ENCODE data around the gene TRMT61A. TPM values are rescaled to one million over a fixed set of nuclear protein-coding genes. Genes with fewer than 3 reads are reported as not detected.
A peak's percentile ranks its signal among the peaks of the same experiment; 100 is the strongest.

Gene TRMT61A
- total and polyA plus RNA-seq, 2 of the 4 experiments (the other 2 are of a cell fraction): 5.7 to 16.2 TPM

DNA sequence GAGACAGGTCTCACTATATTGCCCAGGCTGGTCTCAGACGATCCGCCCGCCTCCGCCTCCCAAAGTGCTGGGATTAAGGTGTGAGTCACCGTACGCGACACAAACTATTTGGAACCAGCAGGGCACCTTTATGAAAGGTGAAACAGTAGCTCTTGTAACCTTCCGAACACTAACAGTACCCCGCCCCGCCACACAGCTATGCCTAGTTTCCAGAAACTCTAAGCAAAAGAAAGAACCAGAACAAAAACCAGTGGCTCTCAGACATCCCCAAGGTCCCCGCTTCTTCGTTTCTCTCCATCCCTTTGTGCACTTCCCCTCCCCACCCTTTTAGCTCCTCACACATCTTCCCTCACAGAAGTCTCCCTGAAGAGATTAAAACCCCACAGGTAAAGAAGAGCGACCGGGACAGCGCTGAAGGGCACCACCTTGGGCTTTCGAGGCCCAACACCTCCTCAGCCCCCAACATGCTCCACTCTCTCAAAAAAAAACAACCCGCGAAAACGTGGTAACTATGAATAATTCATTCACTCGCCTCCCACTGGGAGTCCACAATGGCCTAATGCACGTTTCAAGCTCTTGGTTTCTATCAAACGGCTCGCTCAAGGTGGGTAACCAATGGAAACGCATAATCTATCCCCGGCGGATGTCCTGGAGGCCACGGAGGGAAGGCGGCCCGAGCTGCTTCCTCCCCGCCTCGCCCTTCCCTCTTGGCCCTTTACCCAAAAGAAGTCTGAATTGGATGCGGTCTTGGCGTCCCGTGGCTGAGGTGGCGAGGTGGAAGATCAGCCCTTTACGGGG lies 32.6 kb downstream of the TRMT61A start:
- peaks cover 22 to 66% of the 10 kb centered on the region in 2 experiments for H3K79me1 ChIP-seq (ENCODE audit: low read depth in 1 of 2, low read length in 2 of 2)
- H4K5ac ChIP-seq (ENCODE audit: low read depth, low read length): no peak overlapping the region; the same call in 1 of the 2 replicates
- peak overlapping the region; percentile 80 for H3K4ac ChIP-seq (ENCODE audit: low read depth, low read length)
- no TSS peak for BruUV-seq (replicated peaks)
- H3K27me3 ChIP-seq (ENCODE audit: control insufficient read depth, insufficient read depth, low read length): no peaks in the 10 kb centered on the region
- no peak overlapping the region for H2BK15ac ChIP-seq (ENCODE audit: low read depth, low read length)
- dilution Hi-C loops (cut with HindIII; ENCODE audit: low sequenced_read_pairs, unreplicated experiment) (no loop called here), in situ Hi-C loops (cut with MboI; ENCODE audit: low sequenced_read_pairs) (no loop called here), intact Hi-C loops (cut with micrococcal nuclease) (loop anchor here (2.0 kb wide), 1 partner anchor 33 kb away; no protein-coding TSS in a partner anchor)
- peaks cover 18% of the 10 kb centered on the region for H3K4me1 ChIP-seq (ENCODE audit: control insufficient read depth, insufficient read depth, low read length)
- H3K18ac ChIP-seq (ENCODE audit: low read depth, low read length): no peak overlapping the region
- ATAC-seq (ENCODE audit: low read depth): peak; percentile 10
- 5% methylated on average over 16 of the region's 36 CpGs; no CpG with 5 or more reads in 1 of the 2 experiments for WGBS, 2 experiments (ENCODE audit: extremely low coverage in 2 of 2, insufficient read length in 1 of 2)
- peak overlapping the region; percentile 46 to 76; a peak in 2 of 4 replicates for H4K8ac ChIP-seq (ENCODE audit: low read depth in 2 of 2, low read length in 2 of 2)
- peak overlapping the region; percentile 80 for H2AK9ac ChIP-seq (replicated peaks; ENCODE audit: low read depth, low read length, poor library complexity)
- peak overlapping the region; percentile 81 for H3K27ac ChIP-seq (ENCODE audit: insufficient read depth, low read length)
- H3K23ac ChIP-seq (ENCODE audit: low read depth, low read length): peak overlapping the region; percentile 56
- peak overlapping the region; percentile 57 for H3K56ac ChIP-seq (ENCODE audit: extremely low read depth, insufficient read depth, low read length)
- peak overlapping the region; percentile 63; the same call in 1 of the 2 replicates for H4K91ac ChIP-seq (ENCODE audit: insufficient read depth, low read depth, low read length)
- ChIA-PET CTCF (no interaction called here), POLR2A (ENCODE audit: unreplicated experiment) (no interaction called here)
- no peaks in the 10 kb centered on the region for H3K9me3 ChIP-seq (ENCODE audit: control insufficient read depth, insufficient read depth, low read length)
- no peak overlapping the region for H2BK20ac ChIP-seq (ENCODE audit: low read depth, low read length)
- H3K14ac ChIP-seq (replicated peaks; ENCODE audit: low read depth, low read length): peak overlapping the region; percentile 69
- peak overlapping the region; percentile 95 for H2AFZ ChIP-seq (replicated peaks; ENCODE audit: low read length, poor library complexity)
- peaks cover 56% of the 10 kb centered on the region for H4K20me1 ChIP-seq (ENCODE audit: insufficient read depth, low read length)
- H3K9ac ChIP-seq (ENCODE audit: low read depth, low read length): peak overlapping the region; percentile 85
- H2BK5ac ChIP-seq (ENCODE audit: low read depth, low read length, poor library complexity, severe bottlenecking): peak overlapping the region; percentile 89
- peaks cover 15% of the 10 kb centered on the region for H3K36me3 ChIP-seq (ENCODE audit: control insufficient read depth, insufficient read depth, low read length)
- peak overlapping the region; percentile 85 for H3K4me3 ChIP-seq (ENCODE audit: insufficient read depth, low read depth, low read length)
- peak; percentile 46; the same call in 1 of the 2 replicates for TF ChIP-seq BHLHE40 (IDR thresholded peaks at IDR 0.05; ENCODE audit: low read depth, low read length)
- TF ChIP-seq RAD21 (IDR thresholded peaks at IDR 0.05; ENCODE audit: low read length): no peak
- H2AK5ac ChIP-seq (ENCODE audit: low read depth, low read length): peak overlapping the region; percentile 89
- peak overlapping the region; percentile 79 for H3K4me2 ChIP-seq (ENCODE audit: low read depth, low read length)
- H2BK120ac ChIP-seq (ENCODE audit: low read depth, low read length): no peak overlapping the region
- peak; percentile 49 for DNase-seq
- H3K9me1 ChIP-seq (ENCODE audit: insufficient read depth, low read length): peaks cover 3% of the 10 kb centered on the region; the same call in 1 of the 2 replicates
